SH-SY5Y (cell line): ENCODE results near the gene HOXA7.

Source experiments
- GATA2 ChIP-seq: IDR thresholded peaks from 2 replicates; pipeline ENCODE4 v1.6.1; 2011; ENCODE audit warnings: mild to moderate bottlenecking, low read depth, low read length
- GATA3 ChIP-seq: IDR thresholded peaks from 2 replicates; pipeline ENCODE4 v1.6.1; 2011; ENCODE audit warnings: low read depth, mild to moderate bottlenecking, low read length, moderate library complexity

HOXA7 gene

DNA sequence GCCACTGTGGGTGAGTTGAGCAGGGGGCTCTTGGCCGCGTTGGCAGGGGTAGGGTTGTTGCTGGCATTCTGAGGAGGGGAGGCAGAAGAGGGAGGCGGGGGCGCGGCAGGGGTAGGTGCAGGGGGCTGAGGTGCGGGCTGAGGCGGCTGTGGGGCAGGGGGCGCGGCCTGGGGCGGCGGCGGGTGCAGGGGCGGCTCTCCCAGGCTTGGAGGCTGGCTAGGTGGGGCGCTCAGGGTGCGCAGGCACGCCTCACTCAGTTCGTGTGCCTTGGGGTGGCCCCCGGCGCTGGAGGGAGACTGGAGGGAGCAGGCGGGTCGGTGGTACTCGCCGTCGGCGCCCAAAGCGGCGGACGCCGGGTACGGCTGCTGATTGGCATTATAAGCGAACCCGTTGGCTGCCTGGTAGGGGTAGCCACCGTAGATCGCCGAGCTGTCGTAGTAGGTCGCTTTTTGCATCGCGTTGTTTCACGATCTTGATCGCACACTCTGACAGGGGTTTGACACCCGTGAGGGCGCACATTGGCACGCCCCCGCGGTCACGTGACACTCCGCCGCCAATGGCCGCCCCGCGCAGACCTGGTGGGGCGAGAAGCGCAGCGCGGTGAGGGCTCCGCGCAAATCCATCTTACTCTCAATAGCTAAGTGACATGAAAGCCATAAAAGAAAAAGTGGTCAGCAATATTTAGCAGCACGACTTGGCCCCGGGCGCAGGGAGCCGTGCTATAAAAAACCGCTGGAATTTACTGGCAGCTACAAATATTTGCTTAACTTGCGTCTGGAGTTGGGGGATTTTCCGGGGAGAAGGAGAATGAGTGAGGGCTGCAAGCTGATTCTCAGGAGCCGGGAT lies 46.1 kb downstream of the HOXA7 start:
- TF ChIP-seq GATA3 (no peak), GATA2 (no peak)

DNA sequence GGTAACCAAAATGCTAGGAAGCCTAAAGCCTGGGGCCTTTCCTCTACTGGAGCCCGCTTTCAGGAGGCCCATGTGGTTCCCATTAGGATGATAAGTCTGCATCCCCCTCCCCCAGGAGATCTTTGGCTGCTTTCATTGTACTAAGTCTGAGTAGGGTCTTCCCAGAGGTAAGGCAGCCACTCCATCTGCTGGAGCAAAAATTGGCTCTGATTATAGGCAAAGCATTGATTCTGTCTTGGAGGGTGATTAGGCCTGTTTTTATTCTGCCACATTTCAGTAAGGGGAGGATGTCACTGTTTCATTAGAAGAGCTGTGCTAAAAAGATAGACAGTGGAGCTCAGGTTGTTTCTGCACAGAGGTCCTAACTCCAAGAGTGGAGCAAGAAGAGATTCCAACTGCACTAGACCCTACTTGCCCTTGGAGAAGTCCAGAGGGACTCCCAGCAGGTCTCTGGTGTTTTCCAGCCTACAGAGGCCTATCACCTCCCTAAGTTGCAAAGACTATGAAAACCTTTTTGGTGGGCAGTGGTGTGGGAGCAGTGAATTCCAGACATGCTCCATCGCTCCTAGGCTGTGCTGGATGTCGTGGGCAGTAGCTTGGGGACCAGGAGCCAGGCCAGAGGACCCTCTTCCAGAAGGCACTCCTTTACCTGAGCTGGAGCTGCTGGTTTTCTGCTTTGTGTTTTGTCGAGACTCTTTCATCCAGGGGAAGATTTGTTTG lies 46.8 kb downstream of the HOXA7 start:
- no peak for TF ChIP-seq GATA3
- no peak for TF ChIP-seq GATA2

DNA sequence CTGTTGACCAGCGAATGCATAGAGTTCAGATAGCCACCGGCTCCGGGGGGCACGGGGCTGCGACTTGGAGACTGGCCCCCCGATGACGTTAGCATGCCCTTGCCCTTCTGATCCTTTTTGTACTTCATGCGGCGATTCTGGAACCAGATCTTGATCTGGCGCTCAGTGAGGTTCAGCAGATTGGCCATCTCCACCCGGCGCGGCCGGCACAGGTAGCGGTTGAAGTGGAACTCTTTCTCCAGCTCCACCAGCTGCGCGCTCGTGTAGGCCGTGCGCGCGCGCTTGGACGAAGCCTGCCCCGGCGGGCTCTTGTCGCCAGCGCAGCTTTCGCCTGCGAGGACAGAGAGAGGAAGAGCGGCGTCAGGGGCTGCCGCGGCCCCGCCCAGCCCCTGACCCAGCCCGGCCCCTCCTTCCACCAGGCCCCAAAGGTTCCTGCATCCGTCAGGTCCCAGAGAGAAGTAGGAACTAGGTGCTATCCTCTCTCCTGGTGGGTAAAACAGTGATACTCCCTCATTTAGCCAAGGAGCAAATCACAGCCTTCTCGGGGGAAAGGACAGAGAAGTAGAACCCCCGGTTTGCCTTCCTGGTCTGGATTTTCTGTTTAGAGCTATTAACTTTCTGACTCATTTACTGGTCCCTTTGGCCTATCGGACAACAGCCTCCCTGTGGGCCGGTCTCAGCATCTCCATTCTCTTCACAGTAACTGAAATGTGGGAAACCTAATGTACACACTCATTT lies 47.9 kb downstream of the HOXA7 start:
- no peak for TF ChIP-seq GATA3
- TF ChIP-seq GATA2 = no peak

DNA sequence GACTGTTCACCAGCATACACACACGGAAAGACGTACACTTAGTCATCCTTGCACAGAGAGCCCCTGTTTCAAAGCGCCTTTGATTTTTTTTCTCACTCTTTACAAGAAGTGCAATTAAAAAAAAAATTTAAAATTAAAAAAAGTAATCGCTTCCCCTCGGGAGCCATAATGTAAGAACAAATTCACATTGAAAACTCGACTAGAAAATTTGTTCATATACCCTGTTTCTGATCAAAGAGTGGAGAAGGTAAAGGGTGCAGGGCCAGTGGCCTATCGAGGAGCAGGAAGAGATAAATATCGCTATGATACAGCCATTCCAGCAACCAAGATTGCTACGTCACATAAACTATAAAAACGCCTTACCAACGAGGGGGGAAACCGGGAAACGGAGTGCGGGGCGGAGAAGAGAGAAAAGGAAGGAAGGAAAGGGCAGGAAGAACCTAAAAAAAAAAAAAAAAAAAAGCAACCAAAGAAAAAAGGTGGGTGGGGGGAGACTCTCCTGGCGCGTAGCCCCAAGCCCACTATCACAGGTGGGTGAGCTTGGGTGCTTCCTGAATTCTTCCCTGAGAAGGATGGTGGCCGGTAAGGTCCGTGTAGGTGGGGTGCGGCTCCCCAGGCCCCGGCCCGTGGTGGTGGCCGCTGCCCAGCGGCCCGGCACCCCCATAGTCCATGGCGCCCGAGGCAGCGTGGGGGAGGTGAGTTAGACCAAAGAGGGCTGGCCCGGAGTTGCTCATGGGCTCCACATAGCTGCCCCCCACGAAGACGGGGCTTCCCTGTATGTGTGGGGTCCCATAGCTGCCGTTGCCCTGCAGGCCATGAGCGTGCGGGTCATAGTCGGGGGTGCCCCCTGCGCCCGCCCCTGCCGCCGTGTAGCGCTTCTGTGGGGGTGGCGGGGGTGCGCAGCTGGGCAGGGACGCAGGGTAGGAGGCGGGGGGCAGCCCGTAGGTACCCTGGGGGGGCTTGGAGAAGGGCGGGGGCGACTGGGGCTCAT lies 48.8 kb downstream of the HOXA7 start:
- no peak for TF ChIP-seq GATA2

DNA sequence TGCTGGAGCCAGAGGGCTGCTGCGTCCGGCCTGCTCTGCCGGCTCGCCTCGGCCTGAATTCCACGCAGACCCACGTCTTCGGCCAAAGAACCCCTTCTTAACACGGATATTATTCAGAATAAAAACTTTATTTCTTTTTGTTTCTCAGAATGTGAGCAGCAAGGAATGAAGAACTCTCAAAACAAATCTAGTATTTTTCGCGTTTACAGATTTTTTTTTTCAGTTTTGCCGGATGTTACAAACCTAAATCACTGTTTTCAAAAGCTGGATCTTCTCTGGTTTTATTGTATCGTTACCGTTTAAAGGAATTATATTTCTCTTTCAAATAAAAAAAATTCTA lies 49.6 kb downstream of the HOXA7 start:
- no peak for TF ChIP-seq GATA3
- no peak for TF ChIP-seq GATA2

DNA sequence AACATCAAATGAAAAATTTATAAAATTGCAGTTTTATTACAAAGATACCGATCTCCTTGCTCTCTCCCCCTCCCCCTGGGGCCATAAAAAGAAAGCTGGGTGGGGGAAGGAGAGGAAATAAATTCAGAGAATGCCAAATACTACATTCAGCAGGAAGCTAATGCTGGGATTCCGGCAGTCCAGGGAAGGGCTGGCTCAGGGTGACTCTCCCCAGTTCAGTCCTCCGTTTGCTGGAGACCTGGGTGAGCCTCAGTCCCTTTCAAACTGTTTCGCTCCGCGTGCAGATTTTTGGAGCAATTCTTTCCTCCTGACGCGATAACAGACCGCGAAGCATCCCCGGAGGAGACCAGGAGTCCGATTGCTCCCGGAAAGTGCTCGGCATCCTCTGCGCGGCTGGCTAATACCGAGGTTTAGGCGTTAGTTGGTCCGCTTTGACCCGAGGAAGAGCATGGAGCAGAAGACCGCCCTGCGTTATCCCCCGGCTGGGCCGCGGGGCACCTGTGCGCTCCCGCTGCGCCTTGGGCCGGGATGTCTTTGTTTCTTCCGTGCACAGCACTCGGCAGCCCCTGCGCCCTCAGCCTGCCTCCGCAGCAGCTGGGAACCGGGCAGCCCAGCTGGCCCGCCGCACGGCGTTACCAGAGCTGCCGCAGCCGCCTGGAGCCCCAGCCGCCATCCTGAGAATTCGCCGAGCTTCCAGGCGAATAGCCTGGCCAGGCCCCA lies 50.1 kb downstream of the HOXA7 start:
- TF ChIP-seq GATA3 (no peak), GATA2 (no peak)

DNA sequence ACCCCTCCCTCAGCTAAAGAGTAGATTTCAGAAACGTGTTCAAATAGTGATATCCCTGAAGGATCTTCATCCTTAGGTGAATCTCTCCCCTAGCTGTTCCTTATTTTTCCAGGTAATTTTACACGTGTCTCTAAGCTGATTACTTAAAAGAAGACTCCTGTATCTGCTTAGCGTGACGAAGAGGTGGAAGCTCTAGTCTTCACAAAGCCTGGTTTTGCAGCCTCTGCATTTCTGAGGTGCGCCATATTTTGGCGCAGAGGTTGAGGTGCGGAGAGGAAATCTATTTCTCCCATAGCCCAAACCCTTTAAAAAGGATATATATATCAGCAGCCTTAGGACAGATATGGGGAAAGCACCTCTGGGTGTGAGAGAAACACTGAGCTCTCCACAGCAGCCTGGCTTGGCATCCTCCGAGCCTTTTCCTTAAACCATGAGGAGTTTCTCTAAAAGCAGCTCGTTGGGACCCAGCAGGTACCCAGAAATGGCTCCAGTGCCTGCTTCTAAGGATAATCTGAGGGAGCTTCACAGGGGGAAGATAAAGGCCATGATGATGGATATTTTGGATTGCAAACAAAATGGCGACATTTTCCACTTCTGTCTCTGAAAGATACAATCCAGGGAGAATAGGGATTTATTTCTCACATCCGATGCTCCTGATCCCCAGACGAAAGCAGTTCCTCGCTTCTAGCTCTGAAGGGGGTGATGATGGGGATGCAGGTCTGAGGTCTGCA lies 51.0 kb downstream of the HOXA7 start:
- no peak for TF ChIP-seq GATA2
- no peak for TF ChIP-seq GATA3

DNA sequence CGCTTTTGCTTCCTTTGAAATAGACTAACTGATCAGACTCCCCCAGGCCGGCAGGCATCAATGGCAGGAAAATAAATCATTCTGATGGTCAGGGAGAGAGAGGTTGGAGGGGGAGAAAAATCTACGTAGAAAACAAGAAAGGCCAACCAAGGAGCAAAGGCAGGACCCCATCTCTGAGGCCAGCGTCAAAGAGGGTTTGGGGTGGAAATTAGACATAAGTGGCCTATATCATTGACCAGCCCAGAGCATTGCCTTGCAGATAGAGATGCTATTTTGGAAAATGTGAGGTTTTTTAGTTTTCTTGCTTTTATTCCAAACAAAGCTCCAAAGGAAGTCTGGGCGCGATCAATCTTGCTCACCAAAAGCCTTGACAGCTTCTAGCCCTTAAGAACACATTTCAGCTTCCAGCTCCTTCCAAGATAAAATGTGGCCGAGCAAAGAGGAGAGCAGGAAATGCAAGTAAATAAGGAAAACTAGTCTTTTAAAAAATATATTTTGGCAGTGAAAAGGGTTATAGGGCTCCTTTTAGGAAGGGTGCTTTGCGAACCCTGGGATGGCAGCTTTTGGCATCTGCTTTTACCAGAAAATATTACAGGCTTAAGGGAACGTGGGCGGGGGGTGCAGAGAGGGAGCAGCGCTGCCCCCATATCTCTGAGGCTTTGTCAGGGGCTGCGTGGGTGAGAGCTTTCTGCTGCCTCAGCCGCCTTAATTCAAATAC lies 52.0 kb downstream of the HOXA7 start:
- no peak for TF ChIP-seq GATA3
- no peak for TF ChIP-seq GATA2
